ENCODE results near the gene MRPS27. TPM values are rescaled to one million over a fixed set of nuclear protein-coding genes. Genes with fewer than 3 reads are reported as not detected.

The MRPS27 gene
- total and polyA plus RNA-seq, 2 of the 4 experiments (the other 2 are of a cell fraction) = 46.9 to 90.5 TPM

DNA sequence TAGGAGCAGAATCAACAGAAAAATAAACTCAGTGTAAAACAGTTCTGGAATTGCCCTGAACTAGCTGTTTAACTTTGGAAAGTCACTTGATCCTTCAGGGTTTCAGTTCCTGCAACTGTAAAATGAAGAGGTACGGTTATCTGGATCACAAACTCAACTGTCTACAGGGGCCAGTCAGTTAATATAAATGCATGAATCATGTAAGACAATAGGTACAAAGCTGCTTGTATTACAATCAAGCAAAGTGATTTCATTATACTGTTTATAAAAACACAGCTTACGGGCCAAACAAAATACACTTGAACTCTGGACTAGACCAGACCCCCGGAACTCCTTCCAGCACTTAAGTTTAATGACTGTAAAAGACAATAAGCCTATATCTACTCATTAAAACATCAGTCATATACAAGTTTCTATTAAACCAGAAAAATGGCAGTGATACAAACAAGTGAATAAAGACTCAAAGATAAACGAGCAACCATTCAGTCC is 73.0 kb downstream of the MRPS27 start:
- POLR2A ChIA-PET (ENCODE audit: unreplicated experiment) = interaction anchor here (0.5 kb wide), 1 partner anchor 247 kb away, joined by 3 read pairs; no protein-coding TSS in a partner anchor
- no TSS peak for BruUV-seq (replicated peaks)
- no CpG with 5 or more reads among the region's 4 CpGs for WGBS, 2 experiments (ENCODE audit: extremely low coverage in 2 of 2, insufficient read length in 1 of 2)

More for the DNA sequence above, 73.0 kb downstream of the MRPS27 start:
- Histone ChIP-seq H3K9ac (ENCODE audit: low read depth, low read length) (no peak overlapping the region), H4K20me1 (ENCODE audit: insufficient read depth, low read length) (0 out of 2 replicates have a peak, but pooled peaks cover 4% of the 10 kb centered on the region), H2BK5ac (ENCODE audit: low read depth, low read length, poor library complexity, severe bottlenecking) (peak overlapping the region; percentile 89), H3K4me2 (ENCODE audit: low read depth, low read length) (peak overlapping the region; percentile 89), H2BK20ac (ENCODE audit: low read depth, low read length) (peak overlapping the region; percentile 81), H2AK5ac (ENCODE audit: low read depth, low read length) (peak overlapping the region; percentile 48; the same call in 1 of the 2 replicates), H3K9me1 (ENCODE audit: insufficient read depth, low read length) (peaks cover 13% of the 10 kb centered on the region), H2AFZ (replicated peaks; ENCODE audit: low read length, poor library complexity) (no peak overlapping the region), H2BK15ac (ENCODE audit: low read depth, low read length) (peak overlapping the region; percentile 32; the same call in 1 of the 3 replicates), H3K27me3 (ENCODE audit: control insufficient read depth, insufficient read depth, low read length) (no peaks in the 10 kb centered on the region), H3K4ac (ENCODE audit: low read depth, low read length) (peak overlapping the region; percentile 79), H3K9me3 (ENCODE audit: control insufficient read depth, insufficient read depth, low read length) (no peaks in the 10 kb centered on the region), H3K23ac (ENCODE audit: low read depth, low read length) (peak overlapping the region; percentile 64; the same call in 1 of the 2 replicates), H2AK9ac (replicated peaks; ENCODE audit: low read depth, low read length, poor library complexity) (no peak overlapping the region), H3K79me1 (ENCODE audit: low read depth in 1 of 2, low read length in 2 of 2) (peaks cover 10 to 49% of the 10 kb centered on the region in 2 experiments; a peak in 3 of 4 replicates), H4K8ac (ENCODE audit: low read depth in 2 of 2, low read length in 2 of 2) (peak overlapping the region in 1 of 2 experiments; percentile 59; a peak in 2 of 4 replicates), H2BK120ac (ENCODE audit: low read depth, low read length) (peak overlapping the region; percentile 54), H3K36me3 (ENCODE audit: control insufficient read depth, insufficient read depth, low read length) (no peaks in the 10 kb centered on the region), H4K5ac (ENCODE audit: low read depth, low read length) (no peak overlapping the region; the same call in 1 of the 2 replicates), H4K91ac (ENCODE audit: insufficient read depth, low read depth, low read length) (peak overlapping the region; percentile 44; the same call in 1 of the 2 replicates), H3K14ac (replicated peaks; ENCODE audit: low read depth, low read length) (no peak overlapping the region; the same call in 1 of the 2 replicates), H3K27ac (ENCODE audit: insufficient read depth, low read length) (no peak overlapping the region), H3K4me3 (ENCODE audit: insufficient read depth, low read depth, low read length) (no peak overlapping the region), H3K56ac (ENCODE audit: extremely low read depth, insufficient read depth, low read length) (no peak overlapping the region), H3K4me1 (ENCODE audit: control insufficient read depth, insufficient read depth, low read length) (peaks cover 16% of the 10 kb centered on the region; the same call in 1 of the 2 replicates), H3K18ac (ENCODE audit: low read depth, low read length) (peak overlapping the region; percentile 69; the same call in 1 of the 2 replicates)
- intact Hi-C loops (cut with micrococcal nuclease) = loop anchor here (5.0 kb wide), 3 partner anchors 60 to 110 kb away; no protein-coding TSS in a partner anchor
- ATAC-seq (ENCODE audit: low read depth) (peak; percentile 49), DNase-seq (peak; percentile 69)
- in situ Hi-C loops (cut with MboI; ENCODE audit: low sequenced_read_pairs) = no loop called here
- TF ChIP-seq CHD1 (IDR thresholded peaks at IDR 0.05; ENCODE audit: low read depth, low read length) (no peak), POLR2A (IDR thresholded peaks at IDR 0.05; ENCODE audit: low read depth, low read length) (no peak)
- CTCF ChIA-PET = interaction anchor here (0.8 kb wide), 1 partner anchor 95 kb away, joined by 3 read pairs; no protein-coding TSS in a partner anchor
- dilution Hi-C loops (cut with HindIII; ENCODE audit: low sequenced_read_pairs, unreplicated experiment) = no loop called here
